Measurements from ENCODE around the gene SLC13A5. TPM values are rescaled to one million over a fixed set of nuclear protein-coding genes. Genes with fewer than 3 reads are reported as not detected.
"Not testable (repeated sequence)": the region's sequence is repeated elsewhere in the genome, so short reads cannot be mapped to it uniquely, and the experiment has no call there.

SLC13A5 gene
- total RNA-seq, 1 donor from 2014 or later = 1.3 TPM

- no peaks in the 10 kb centered on the region for H3K9me3 Mint-ChIP-seq (ENCODE audit: unreplicated experiment)
- H3K27me3 Mint-ChIP-seq (ENCODE audit: unreplicated experiment) = peaks cover under 1% of the 10 kb centered on the region
- H3K4me1 Mint-ChIP-seq (ENCODE audit: unreplicated experiment) = peaks cover 24% of the 10 kb centered on the region
- no peak for TF ChIP-seq CTCF (IDR thresholded peaks at IDR 0.05; ENCODE audit: unreplicated experiment)
- no peaks in the 10 kb centered on the region for H3K36me3 Mint-ChIP-seq (ENCODE audit: low read depth, unreplicated experiment)
- no peak for DNase-seq (ENCODE audit: low spot score)
- H3K27ac Mint-ChIP-seq (ENCODE audit: unreplicated experiment) = no peak overlapping the region
- H3K4me3 Mint-ChIP-seq (ENCODE audit: unreplicated experiment) = no peak overlapping the region
These were observed 35.4 kb upstream of the SLC13A5 start for GRCh38 chr17:6748617-6749016.

- H3K9me3 Mint-ChIP-seq (ENCODE audit: unreplicated experiment); H3K36me3 Mint-ChIP-seq (ENCODE audit: low read depth, unreplicated experiment); DNase-seq (ENCODE audit: low spot score); H3K4me3 Mint-ChIP-seq (ENCODE audit: unreplicated experiment); H3K27me3 Mint-ChIP-seq (ENCODE audit: unreplicated experiment); H3K27ac Mint-ChIP-seq (ENCODE audit: unreplicated experiment); H3K4me1 Mint-ChIP-seq (ENCODE audit: unreplicated experiment): not testable (repeated sequence)
These were observed 33.5 kb upstream of the SLC13A5 start for GRCh38 chr17:6746665-6747064.

- Mint-ChIP-seq H3K27me3 (ENCODE audit: unreplicated experiment) (peaks cover 4% of the 10 kb centered on the region), H3K4me1 (ENCODE audit: unreplicated experiment) (no peaks in the 10 kb centered on the region), H3K4me3 (ENCODE audit: unreplicated experiment) (no peak overlapping the region), H3K27ac (ENCODE audit: unreplicated experiment) (no peak overlapping the region), H3K36me3 (ENCODE audit: low read depth, unreplicated experiment) (no peaks in the 10 kb centered on the region), H3K9me3 (ENCODE audit: unreplicated experiment) (no peaks in the 10 kb centered on the region)
- TF ChIP-seq CTCF (IDR thresholded peaks at IDR 0.05; ENCODE audit: unreplicated experiment) = no peak
- DNase-seq (ENCODE audit: low spot score) = no peak
These were observed 16.4 kb upstream of the SLC13A5 start for GRCh38 chr17:6729531-6729930.

GRCh38 chr17:6724009-6724408, 10.8 kb upstream of the SLC13A5 start:
- no peaks in the 10 kb centered on the region for H3K9me3 Mint-ChIP-seq (ENCODE audit: unreplicated experiment)
- H3K4me1 Mint-ChIP-seq (ENCODE audit: unreplicated experiment) = no peaks in the 10 kb centered on the region
- TF ChIP-seq CTCF (IDR thresholded peaks at IDR 0.05; ENCODE audit: unreplicated experiment) = no peak
- no peak overlapping the region for H3K27ac Mint-ChIP-seq (ENCODE audit: unreplicated experiment)
- peaks cover 6% of the 10 kb centered on the region for H3K27me3 Mint-ChIP-seq (ENCODE audit: unreplicated experiment)
- peak overlapping the region; percentile 58 for H3K4me3 Mint-ChIP-seq (ENCODE audit: unreplicated experiment)
- DNase-seq (ENCODE audit: low spot score) = no peak
- no peaks in the 10 kb centered on the region for H3K36me3 Mint-ChIP-seq (ENCODE audit: low read depth, unreplicated experiment)

GRCh38 chr17:6721744-6722143, 8.6 kb upstream of the SLC13A5 start:
- DNase-seq (ENCODE audit: low spot score) = no peak
- Mint-ChIP-seq H3K36me3 (ENCODE audit: low read depth, unreplicated experiment) (no peaks in the 10 kb centered on the region), H3K27ac (ENCODE audit: unreplicated experiment) (no peak overlapping the region), H3K4me1 (ENCODE audit: unreplicated experiment) (no peaks in the 10 kb centered on the region), H3K9me3 (ENCODE audit: unreplicated experiment) (peaks cover 4% of the 10 kb centered on the region), H3K4me3 (ENCODE audit: unreplicated experiment) (no peak overlapping the region), H3K27me3 (ENCODE audit: unreplicated experiment) (peaks cover 6% of the 10 kb centered on the region)
- TF ChIP-seq CTCF (IDR thresholded peaks at IDR 0.05; ENCODE audit: unreplicated experiment) = no peak

GRCh38 chr17:6716736-6717135, 3.6 kb upstream of the SLC13A5 start:
- no peak overlapping the region for H3K27ac Mint-ChIP-seq (ENCODE audit: unreplicated experiment)
- H3K4me3 Mint-ChIP-seq (ENCODE audit: unreplicated experiment) = no peak overlapping the region
- peaks cover 16% of the 10 kb centered on the region for H3K27me3 Mint-ChIP-seq (ENCODE audit: unreplicated experiment)
- no peak for DNase-seq (ENCODE audit: low spot score)
- no peak for TF ChIP-seq CTCF (IDR thresholded peaks at IDR 0.05; ENCODE audit: unreplicated experiment)
- H3K9me3 Mint-ChIP-seq (ENCODE audit: unreplicated experiment) = peaks cover 4% of the 10 kb centered on the region
- H3K4me1 Mint-ChIP-seq (ENCODE audit: unreplicated experiment) = peaks cover 13% of the 10 kb centered on the region
- H3K36me3 Mint-ChIP-seq (ENCODE audit: low read depth, unreplicated experiment) = peaks cover 4% of the 10 kb centered on the region

Data from endothelial cell (in vitro differentiated cells).